ENCODE measurements around the gene RAB31.
"Not testable (repeated sequence)": the region's sequence is repeated elsewhere in the genome, so short reads cannot be mapped to it uniquely, and the experiment has no call there.

RAB31 gene

DNA sequence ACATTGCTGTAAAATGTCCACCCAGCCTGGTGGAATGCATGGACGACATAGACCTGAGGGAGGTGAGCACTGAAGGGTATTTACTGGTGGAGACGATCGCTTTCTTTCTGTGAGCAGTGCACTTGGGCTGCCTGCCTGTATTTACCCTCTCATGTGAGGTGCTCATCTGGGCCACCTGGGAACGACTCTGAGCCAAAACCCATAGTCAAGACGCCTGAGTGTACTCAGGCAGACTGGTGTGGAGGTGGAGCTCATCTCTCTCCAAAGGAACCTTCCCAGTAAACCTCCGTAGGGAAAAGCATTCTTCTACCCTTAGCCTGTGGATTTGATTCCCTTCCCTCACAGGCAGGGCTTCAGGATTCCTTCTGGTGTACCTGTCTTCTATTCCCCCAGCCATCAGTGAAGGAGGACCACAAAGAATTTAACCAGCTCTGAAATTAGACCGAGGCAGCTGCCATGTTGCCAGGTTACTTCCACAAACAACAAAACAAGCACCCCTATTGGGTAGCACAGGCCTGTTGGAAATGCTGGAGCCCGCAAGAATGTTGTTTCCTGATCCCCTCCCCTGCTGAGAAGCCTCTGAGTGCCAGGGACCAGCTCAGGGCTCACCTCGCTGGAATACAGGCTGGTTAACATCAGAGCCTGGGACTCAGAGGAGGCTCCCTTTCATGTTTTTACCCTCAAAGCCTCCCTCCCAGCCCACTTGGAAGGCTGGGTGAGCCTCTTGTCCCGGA, 130.2 kb downstream of the RAB31 start:
- no peak for DNase-seq (ENCODE audit: low read depth in 3 of 3)

DNA sequence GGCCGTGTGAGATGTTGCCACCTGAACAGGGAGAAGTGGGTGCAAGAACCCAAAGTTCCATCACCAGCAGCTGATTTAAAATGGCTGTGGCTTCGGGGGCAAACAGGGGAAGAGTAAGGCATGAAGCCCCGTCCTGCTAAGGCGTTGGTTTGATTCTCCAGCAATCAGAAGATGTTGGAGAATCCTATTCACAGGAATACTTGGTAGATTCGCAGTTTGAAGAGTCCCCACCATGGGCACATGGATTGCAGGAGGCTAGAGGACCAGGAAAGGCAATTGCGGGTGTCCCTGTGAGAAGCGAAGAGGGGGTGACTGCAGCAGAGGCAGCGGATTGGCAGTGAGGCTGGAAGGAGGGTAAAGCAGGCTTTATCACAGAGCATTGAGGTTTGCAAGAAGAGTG, 131.1 kb downstream of the RAB31 start:
- no peak for DNase-seq (ENCODE audit: low read depth in 3 of 3)

DNA sequence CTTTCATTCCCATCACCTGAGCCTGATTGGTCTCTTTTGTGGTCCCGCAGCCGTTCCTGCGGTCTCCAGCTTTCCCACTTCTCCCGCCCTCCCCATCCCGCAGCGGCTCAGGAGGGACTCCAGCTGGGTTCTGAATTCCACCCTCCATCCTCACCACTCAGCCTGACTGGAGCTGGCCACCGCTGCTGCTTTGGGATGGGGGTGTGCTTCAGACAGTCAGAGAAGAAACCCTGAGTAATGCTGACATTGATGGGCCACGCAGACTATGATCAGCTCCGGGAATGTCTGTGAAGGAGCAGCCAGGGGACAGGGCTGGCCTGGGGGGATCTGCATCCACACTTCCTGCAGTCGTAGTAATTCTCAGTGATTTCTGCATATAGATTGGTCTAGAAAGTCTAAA, 131.8 kb downstream of the RAB31 start:
- DNase-seq (ENCODE audit: low read depth in 3 of 3) = no peak

DNA sequence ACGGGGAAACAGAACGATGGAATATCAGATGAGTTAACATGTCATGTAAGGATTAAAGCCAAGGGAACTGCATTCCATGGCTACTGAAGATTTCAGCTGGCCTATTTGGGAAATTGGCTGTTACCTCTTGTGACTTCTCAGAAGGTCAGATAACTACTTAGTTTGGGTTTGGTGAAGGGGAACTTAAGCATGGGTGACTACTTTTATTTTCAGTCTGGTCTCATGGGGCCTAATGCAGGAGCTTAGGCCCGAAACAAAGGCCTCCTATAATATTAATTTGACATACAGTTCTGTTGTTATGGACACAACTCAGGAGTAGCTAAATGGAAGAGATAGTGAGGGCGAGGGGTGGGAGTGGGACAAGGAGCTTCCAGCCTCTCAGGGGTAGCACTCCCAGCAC, 133.7 kb downstream of the RAB31 start:
- DNase-seq (ENCODE audit: low read depth in 3 of 3) = no peak

DNA sequence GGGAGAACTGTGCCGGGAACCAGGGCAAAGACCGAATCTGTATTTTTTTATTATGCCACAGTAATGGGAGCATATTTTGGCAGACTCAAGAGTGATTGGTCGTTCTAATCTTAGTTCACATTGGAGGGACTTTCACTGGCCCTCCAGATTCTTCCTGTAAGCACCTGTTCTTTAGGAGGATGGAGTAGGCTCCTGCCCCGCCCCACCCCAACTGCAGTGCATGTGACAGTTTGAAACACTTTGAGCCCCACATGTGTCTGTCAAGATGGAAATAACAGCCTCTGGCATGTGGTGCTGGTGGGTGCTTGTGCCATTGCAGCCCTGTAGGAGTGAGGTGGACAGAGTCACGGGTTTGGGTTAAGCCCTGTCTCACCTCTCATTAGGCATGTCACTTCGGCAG, 134.3 kb downstream of the RAB31 start:
- DNase-seq (ENCODE audit: low read depth in 3 of 3) = no peak

DNA sequence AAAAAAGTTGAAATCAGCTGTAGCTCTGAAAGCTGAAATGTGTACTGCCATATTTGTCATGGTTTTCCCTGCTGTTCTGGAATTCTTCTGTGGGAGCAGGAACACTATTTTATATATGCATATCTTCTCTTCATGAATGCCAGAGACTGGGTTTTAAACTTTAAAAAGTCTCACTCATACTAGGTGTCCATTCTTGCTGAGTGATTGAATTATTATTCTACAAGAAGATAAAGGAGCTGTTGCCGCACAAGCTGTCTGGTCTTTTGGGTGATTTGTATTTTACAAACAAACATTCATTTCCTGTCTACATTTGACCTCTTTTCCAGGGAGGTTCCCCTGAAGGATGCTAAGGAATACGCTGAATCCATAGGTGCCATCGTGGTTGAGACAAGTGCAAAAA, 137.2 kb downstream of the RAB31 start:
- DNase-seq (ENCODE audit: low read depth in 3 of 3) = no peak

DNA sequence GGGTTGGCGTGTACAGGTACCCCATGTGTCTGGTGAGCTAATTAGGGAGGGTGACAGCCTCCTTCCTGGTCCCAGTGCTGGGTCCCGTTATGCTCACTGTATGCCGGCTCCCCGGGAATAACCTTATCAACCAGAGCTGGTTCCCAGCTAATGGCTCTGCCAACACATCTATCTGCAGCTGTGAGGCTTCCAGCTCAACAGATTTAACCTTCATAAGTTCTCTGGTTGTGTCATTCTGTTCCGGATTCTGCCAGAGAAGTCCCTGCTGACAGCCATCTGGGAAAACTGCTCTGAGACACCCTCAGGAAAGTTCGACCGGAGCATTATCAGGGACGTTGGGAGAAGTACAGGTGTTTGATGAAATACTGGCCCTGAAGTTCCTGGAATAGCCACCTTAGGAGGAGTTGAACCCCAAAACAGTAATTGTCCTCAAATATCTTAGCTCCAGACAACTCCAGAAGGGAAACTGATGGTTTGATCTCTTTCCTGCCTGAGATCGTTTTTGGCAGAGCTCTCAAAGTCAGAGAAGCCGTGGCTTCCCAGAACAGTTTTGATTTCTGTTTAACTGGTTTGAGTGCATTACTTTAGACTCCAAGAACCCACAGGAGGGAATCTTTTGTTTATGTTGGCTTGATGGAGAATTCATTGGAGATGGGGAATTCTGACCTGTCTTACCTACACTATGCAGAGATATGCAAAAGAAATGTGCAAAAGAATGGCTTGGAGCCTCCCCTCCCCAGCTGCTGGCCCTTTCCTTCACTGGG, 138.2 kb downstream of the RAB31 start:
- DNase-seq (ENCODE audit: low read depth in 3 of 3) = no peak

DNA sequence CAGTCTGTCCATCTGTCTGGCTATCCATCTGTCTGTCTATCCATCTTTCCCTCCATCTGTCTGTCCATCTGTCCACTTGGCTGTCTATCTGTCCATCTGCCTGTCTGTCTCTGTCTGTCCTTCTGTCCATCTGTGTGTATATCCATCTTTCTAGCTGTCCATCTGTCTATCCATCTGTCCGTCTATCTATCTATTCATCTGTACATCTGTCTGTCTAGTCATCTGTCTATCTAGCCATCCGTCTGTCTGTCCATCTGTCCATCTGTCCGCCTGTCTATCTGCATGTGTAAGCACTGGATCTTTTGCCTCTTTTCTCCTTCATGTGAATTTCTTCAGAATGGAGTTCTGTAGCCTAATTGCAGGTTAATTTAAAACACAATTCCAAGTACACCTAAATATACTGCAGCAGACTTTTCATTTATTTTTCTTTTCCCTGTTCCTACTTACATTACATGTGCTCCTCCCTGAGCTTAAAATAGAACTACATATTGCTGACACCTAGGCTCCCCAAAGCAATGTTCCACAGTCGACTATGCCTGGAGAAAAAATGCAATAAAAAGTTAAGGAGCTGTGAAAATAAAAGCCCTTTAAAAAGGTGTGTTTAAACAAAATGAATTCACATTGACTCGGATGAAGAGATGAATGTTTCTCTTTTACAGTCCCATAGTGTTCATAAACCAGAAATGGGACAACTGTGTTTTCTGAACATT, 140.2 kb downstream of the RAB31 start:
- DNase-seq (ENCODE audit: low read depth in 3 of 3) = no peak

DNA sequence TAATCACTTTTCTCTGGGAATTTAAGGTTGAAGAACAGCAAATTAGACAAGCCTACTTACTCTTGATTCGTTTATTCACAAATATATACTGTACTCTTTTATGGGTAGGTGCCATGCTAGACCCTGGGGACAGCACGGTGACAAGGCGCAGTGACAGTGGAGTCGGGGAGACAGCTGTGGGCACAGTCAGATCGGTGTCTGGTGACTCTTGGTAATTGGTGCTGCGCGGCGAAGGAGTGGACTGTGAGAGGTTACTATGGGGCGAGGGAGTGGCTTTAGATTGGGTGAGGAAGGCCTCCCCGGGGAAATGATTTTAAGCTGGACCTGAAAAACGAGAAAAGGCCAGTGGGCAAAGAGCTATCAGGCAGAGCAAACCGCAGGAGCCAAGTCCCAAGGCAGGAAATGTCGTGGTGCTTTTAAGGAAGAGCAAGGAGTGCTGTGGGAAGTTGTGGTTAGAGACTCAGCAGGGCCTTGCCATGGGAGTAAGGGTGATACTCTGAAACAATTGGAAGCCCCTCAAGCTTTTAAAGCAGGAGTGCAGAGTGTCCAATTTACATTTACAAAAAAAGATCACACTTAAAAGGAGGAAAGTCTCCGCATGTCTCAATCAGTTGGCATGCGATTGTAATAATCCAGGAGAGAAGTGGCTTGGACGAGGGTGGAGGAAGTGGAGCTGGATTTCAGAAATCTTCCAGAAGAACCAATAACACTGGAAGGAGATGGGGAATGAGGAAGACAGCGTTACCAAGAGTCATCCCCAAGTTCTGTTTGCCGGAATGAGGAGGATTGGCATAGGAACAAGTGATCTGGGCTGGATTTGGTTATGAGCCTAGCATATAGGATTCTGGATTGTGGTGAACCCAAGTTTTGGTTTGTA, 141.5 kb downstream of the RAB31 start:
- no peak for DNase-seq (ENCODE audit: low read depth in 3 of 3)

DNA sequence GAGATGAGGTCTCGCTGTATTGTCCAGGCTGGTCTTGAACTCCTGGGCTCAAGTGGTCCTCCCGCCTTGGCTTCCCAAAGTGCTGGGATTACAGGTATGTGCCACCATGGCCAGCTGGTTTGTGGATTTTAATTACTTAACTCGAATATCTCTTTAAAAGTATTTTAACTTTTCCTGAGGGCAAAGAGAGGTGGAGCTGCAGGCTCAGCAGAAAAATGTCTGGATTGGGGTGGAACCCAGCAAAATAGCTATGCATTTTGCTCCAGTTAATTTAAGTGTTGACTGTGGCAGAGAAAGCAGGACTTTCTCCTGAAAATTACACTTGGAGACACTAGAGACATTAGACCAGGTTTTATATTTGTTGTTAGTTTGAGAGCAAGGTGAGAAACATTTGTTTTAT, 142.2 kb downstream of the RAB31 start:
- DNase-seq (ENCODE audit: low read depth in 3 of 3) = no peak

DNA sequence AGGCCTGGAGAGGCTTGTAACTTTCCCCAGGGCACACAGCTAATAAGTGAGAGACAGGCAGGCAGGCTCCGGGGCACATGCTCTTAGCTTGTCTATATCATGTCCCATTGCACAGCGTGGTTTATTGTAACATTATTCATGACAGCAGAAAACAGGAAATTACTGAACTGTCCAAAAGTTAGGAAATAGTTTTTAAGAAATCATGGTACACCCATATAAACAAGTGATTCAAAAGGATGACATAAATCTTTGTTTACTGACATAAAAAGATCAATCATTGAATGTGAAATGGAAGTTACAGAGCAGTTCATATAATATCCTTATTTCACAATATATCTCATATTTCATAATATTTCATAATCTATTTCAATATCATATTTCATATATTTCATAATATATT, 143.4 kb downstream of the RAB31 start:
- no peak for DNase-seq (ENCODE audit: low read depth in 3 of 3)

DNA sequence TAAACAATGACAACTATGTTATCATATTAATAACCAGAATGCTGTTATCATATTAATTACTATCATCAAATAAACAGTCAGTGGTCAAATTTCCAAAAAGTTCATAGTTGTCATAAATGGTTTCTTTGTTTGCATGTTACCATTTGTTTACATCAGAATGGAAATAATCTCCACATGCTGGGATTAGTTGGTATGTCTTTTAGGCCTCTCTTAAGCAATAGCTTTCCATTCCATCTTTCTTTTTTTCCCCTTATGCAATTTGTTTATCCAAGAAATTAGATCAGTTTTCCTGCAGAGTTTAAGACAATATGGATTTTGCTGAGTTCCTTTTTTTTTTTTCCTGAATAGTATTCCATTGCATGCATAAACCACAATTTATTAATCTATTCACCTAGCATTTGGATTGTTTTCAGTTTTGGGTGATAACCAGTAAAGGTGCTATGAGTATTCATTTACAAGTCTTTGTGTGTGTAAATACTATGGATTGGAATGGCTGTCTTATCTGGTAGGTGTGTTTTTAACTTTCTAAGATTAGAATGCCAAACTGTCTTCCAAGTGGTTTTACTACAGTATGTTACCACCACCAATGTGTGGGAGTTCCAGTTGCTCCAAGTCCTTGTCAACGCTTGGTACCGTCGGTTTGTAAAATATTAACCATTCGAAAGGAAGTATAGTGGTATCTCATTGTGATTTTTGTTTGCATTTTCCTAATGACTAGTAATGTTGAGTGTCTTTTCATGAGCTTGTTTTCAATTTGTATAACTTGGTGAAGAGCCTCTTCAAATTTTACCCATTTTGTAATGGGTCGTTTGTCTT, 144.4 kb downstream of the RAB31 start:
- DNase-seq (ENCODE audit: low read depth in 3 of 3) = no peak

DNA sequence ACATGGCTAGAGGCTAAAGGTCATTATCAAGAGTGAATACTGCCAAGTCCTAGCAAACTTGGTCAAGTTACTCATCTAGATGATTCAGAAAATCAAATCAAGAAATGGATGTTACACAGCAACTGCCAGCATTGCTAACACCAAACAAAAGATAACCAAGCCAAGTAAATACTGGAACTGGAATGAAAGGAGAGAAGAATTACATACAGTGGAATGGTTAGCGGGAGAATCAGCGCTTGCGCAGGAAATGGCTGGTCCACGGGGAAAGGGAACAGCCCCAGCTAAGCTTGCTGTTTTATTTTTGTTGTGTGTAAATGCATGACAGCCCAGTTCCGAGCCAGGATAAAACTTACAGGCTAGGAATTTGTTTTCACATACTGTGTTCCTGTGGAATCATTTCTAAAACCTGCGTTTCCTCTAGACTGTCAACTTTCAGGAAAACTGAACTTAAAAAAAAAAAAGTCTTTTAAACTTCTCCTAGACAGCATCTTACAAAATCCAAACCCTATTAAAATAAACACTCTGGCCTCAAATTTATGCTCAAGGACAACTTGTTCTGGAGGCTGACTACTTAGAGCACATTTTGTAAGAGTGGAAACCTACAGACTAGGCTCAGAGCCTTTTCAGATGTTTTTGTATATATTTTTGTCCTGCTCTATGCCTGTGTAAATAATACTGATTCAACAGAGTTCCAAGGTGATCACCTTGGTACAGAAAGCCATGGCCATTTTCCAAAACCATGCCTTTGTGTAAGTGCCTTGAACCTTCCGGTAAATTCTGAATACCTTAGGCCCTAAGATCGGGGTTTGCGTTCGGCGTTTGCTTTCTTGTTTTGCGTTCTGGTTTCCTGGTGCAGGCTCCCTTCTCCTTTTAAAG, 146.9 kb downstream of the RAB31 start:
- no peak for DNase-seq (ENCODE audit: low read depth in 3 of 3)

DNA sequence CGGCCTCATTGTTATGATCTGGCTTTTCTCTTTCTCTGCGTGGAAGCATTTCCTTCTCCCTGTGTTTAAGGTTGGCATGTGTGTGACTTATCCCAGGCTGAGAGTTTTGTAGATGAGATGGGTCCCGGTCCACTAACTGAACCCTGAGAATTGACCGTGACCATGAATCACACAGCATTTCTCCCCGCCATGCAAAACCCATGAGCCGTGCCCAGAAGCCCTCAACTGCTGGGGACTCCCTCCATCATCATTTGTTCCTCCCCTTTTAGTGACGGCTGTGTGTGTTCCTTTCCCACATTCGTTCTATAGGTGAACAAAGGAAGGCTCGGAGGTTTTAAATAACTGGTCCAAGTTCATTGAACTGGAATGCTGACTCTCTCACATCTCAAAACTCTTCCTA, 147.6 kb downstream of the RAB31 start:
- DNase-seq (ENCODE audit: low read depth in 3 of 3) = no peak

DNA sequence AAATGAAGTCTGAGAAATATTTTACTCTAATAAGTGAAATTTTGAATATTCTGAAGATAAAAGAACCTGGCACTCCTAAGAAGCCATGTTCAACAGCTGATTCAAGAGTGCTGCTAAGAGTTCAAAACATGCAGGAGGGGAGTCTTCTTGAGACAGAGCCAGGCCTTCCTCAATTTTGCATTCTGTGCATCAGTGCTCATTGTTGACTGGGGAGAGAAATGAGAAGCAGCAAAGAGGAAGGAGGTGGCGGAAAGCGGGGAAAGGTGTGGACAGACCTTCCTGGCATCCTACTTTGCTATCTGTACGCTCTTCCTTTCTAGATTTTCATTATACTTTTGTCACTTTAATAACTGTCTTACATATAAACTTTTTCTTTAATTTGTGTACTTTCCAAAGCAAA, 148.0 kb downstream of the RAB31 start:
- no peak for DNase-seq (ENCODE audit: low read depth in 3 of 3)

DNA sequence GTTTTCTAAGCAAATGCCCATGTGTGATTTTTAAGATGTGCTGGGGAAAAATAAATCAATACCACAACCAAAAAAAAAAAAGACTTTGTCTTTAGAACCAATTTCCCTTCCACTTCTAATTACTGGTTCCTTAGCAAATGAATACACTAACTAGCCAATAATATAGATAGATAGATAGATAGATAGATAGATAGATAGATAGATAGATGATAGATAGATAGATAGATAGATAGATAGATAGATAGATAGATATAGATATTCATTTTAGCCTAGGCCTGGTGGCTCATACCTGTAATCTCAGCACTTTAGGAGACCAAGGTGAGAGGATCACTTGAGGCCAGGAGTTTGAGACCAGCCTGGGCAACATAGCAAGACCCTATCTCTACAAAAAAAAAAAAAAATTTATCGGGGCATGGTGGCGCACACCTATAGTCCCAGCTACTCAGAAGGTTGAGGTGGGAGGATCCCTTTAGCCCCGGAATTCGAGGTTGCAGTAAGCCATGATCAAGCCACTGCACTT, 149.4 kb downstream of the RAB31 start:
- DNase-seq (ENCODE audit: low read depth in 3 of 3) = not testable (repeated sequence)

DNA sequence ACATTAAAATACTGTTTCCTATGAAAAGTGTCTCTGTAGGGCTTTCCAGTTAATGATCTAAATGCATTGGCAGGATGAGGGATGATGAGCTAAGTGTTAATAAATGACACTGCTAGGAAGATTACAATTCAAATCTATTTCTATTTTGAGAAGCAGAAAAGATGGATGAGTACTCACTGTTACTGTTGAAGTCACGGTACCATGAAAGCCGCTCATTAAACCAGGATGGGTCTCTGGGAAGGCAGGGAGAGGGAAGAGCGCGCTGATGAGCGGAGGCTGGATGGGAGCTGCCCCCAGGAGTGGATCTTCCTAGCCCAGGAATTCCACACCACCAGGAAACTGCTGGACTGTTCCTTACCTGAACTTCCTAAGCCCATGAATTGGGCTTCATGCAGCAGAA, 150.5 kb downstream of the RAB31 start:
- DNase-seq (ENCODE audit: low read depth in 3 of 3) = no peak

DNA sequence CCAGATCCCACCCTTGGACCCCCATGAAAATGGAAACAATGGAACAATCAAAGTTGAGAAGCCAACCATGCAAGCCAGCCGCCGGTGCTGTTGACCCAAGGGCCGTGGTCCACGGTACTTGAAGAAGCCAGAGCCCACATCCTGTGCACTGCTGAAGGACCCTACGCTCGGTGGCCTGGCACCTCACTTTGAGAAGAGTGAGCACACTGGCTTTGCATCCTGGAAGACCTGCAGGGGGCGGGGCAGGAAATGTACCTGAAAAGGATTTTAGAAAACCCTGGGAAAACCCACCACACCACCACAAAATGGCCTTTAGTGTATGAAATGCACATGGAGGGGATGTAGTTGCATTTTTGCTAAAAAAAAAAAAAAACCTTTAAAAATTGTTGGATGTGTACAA, 151.1 kb downstream of the RAB31 start:
- DNase-seq (ENCODE audit: low read depth in 3 of 3) = no peak

DNA sequence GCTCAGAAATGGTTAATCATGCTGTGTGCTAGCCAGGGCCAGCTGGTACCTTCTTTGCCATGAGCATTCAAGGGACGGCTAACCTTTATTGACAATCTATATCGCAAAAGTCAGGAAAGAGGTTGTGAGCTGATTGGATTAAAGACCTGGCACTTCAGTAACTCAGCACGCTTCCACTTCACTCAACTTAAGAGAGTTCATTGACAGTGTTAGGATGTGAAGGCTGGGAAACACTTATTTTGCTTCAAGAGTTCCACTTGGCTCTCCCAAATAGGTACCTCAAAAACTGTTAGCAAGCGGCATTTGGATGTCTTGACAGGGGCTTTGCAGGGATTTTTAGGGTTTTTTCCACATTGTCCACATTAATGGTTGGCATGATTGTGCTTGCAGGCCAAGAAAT, 152.6 kb downstream of the RAB31 start:
- no peak for DNase-seq (ENCODE audit: low read depth in 3 of 3)

DNA sequence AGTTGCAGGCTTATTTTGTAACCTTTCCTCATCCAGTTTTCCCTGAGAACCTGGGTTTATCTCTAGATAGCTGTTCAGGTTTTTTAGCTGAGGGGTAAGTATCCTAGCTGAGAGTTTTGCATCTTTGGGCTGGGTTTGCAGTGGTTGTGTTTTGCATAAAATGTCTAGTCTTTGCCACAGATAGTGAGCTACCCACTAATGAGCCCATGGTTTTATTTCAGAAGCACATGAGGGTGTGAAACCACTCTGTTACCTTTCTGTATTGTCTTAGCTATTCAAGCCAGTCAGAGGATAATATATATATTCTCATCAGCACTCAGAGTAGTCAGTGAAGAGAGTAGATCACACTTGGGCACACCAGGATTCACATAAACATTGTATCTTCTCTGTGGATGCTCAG, 153.1 kb downstream of the RAB31 start:
- DNase-seq (ENCODE audit: low read depth in 3 of 3) = no peak

Measured in stimulated activated CD4-positive, alpha-beta T cell treated with anti-CD3 and anti-CD28 coated beads, TNF-alpha, amount 100 ng/mL, for 48 hours (primary cell).